A204.1 (cell line): Measurements from ENCODE around the gene NUDT16L1.

ENCODE experiments used
- FAIRE-seq: peaks from 2 replicates; lab custom pipeline; 2012; peaks lifted over from hg19 to GRCh38; lab: Jason Lieb, UNC

Gene NUDT16L1

GRCh38 chr16:4683255-4684057 is 9.9 kb upstream of the NUDT16L1 start:
- no peak for FAIRE-seq

DNA sequence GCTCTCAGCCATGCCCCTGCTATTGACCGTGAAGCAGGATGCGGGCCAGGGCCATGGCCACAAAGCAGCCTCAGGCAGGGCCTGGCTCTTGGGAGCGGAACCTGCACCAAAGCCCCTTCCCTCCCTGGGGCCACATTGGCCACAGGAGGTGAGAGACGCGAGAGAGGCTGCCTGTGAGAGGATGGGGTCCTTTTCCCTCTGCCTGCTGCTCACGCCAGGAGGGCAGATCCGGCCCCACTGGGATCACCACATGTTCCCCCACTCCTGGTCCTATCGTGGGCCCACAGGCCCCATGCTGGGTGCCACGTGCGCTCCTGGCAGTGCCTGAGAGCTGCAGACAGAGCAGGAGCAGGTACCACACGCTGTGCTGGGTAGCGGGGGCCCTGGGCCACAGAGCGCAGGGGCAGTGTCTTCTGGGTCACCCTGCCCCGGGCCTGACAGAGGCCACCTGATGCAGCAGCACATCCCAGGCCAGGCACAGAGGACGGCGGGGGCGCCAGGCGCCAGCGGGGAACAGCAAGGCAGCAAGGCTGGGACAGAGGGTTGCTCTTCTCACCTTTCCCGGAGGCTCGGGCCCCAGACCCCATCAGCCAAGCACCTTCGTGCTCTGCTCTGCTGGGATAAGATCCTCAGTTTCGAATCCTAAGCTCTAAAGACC is 9.2 kb upstream of the NUDT16L1 start:
- FAIRE-seq = no peak

DNA sequence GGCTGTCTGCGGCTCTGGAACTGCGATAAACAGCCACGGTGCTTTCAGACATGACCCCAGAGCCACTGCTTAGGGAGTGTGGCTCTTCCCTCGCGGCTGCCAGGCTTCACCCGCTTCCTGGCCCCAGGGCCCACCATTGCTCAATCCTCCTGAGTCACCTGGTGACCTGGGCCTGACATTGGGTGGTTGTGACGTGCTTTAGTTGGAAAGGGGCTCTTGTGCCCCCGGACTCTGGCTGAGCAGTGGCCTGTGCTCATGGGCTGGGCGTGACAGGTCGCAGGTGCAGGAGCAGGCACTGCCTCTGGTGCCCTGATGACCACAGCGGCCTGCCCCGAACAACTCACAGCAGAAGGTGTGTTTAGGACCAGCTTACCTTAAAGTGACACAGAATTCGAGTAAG is 8.6 kb upstream of the NUDT16L1 start:
- FAIRE-seq = no peak

GRCh38 chr16:4685292-4685691 is 8.1 kb upstream of the NUDT16L1 start:
- no peak for FAIRE-seq

GRCh38 chr16:4685776-4686496 is 7.4 kb upstream of the NUDT16L1 start:
- no peak for FAIRE-seq

GRCh38 chr16:4686497-4687210 is 6.7 kb upstream of the NUDT16L1 start:
- no peak for FAIRE-seq

DNA sequence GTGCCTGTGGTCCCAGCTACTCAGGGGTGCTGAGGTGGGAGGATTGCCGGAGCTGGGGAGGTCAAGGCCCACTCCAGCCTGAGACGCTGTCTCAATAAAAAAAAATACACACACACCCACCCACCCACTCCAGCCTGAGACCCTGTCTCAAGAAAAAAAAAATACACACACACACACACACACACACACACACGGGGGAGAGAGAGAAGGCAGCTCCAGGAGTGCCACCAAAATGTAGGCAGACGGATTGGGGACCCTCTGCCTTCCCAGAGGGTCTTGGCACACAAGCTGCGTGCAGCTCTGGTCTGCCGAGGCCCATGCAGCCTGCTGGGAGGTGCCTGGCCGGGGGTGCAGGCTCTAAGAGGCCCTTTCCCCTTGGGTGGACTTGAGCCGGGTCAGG is 5.9 kb upstream of the NUDT16L1 start:
- FAIRE-seq = no peak

GRCh38 chr16:4687946-4688673 is 5.3 kb upstream of the NUDT16L1 start:
- FAIRE-seq = no peak

GRCh38 chr16:4688674-4689045 is 4.7 kb upstream of the NUDT16L1 start:
- no peak for FAIRE-seq

DNA sequence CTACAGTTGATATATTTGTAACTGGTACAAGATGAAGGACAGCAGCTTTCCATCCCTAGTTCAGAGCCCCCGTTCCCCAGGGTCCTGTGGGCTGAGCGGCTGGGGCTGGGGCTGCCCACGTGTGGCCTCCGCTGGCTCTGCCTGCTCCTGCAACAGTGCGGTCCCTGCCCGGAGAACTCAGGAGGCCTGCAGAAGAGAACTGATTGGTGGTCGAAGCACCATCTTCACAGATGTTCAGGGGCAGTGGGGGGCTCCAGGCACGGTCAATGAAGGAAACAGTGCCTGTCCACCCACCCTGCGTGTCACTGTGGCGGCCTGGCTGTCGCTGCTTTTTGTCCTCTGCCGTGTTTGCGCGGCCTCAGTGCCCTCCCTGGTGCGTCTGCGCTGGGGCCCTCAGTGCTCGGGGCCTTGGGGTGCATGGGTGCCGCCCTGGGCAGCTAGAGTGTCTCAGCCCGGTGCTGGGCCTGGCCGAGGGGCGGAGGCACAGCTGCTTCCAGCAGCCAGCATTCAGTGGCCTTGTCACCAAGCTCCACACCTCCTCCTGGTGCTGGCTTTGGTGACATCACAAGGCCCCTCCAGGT is 4.2 kb upstream of the NUDT16L1 start:
- no peak for FAIRE-seq

DNA sequence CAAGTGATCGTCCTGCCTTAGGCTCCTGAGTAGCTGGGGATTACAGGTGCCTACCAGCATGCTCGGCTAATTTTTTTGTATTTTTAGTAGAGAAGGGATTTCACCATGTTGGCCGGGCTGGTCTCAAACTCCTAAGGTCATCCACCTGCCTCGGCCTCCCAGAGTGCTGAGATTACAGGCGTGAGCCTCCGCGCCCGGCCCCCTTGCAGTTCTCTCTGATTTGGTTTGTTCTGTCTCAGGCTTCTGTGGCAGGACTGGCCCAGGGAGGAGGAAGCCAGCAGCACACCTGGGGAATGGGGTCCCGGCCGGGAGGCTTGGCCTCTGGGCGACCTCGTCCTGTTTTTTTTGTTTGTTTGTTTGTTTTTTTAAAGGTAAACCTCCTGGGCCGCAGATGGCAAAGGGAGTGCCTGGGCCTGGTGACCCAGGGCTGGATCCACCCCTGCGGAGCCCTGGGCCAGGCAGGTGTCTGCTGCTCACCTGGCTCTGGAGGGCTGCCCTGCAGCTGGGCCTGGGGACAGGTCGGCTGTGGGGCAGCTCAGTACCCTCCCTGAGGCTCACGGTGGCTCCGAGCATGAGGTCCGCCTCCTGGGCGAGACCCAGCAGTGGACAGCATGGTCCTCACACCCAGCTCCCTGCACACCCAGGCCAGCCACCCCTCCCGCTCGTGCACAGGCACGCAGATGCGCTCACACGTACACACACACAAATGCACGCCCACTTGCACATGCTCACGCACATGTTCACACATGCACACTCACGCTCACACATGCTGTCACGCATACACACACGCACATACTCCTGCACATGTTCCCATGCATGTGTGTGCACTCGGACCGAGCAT is 3.3 kb upstream of the NUDT16L1 start:
- FAIRE-seq = no peak

DNA sequence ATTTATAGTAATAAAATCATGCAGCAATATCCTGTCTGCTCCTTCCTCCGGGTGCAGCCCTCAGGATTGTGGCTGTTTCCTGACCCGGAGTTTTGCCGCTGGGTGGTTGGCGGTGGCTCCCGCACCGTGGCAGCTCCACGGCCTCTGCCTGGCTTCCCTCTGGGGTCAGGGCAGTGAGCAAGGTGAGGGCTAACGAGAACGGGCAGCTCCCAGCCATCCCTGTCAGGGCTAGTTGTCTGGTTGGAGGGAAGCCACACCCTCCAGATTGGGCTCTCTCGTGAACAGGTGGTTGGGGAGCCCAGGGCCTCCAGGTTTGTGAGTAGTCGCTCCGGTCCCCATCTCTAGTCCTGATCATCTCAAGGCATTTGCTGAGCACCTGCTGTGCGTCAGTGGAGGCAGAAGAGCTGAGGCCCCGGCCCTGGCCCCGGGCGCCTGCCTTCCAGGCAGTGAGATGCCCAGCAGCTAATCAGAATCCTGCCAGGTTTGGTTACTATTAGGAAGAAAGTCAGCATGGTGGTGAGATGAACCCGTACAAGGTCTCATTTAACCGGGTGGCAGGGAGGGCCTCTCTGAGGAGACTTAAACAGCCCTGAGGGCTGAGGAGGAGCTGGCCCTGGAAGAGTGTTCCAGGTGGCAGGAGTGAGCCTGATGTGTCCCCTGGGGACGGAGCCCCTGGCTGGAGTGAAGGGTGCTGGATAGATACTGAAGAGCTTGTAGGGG is 2.3 kb upstream of the NUDT16L1 start:
- FAIRE-seq = no peak

DNA sequence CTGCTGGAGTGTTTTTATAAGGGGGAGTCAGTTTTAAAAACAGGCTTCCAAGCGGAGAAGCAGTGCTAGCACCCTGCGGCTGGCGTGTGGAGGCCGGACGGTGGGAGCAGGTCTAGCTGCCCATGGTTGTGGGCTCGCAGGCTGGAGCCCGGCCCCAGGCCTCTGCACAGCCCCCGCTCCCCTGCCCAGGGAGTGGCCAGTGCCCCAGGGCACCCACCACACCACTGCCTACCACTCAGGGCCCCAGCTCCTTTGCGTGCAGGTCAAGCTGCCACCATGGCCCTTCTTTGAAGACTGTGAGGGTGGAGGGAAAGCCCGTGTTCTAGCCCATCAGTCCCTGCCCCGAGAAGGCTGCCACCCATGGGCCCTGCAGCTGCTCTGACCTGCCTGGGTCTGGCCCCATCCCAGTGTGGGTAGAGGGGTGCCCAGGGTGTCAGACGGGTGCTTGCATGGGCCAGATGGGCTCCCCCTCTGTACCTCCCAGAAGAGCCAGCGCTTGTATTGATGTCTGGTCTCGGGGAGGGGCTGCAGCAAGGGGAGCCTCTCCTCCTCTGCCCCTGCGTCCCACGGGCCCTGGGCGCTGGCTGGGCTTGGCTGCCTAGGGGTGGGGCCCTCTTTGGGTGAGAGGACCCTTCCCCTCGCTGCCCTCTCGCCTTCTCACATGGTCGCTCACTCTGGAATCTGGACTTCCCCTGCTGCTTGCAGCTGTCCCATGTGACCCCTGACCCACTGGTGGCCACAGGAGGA is 1.5 kb upstream of the NUDT16L1 start:
- FAIRE-seq = no peak

- no peak for FAIRE-seq
Measured at GRCh38 chr16:4692460-4693295, 684 bp upstream of the NUDT16L1 start.

GRCh38 chr16:4693956-4694641 is 737 bp downstream of the NUDT16L1 start:
- no peak for FAIRE-seq

DNA sequence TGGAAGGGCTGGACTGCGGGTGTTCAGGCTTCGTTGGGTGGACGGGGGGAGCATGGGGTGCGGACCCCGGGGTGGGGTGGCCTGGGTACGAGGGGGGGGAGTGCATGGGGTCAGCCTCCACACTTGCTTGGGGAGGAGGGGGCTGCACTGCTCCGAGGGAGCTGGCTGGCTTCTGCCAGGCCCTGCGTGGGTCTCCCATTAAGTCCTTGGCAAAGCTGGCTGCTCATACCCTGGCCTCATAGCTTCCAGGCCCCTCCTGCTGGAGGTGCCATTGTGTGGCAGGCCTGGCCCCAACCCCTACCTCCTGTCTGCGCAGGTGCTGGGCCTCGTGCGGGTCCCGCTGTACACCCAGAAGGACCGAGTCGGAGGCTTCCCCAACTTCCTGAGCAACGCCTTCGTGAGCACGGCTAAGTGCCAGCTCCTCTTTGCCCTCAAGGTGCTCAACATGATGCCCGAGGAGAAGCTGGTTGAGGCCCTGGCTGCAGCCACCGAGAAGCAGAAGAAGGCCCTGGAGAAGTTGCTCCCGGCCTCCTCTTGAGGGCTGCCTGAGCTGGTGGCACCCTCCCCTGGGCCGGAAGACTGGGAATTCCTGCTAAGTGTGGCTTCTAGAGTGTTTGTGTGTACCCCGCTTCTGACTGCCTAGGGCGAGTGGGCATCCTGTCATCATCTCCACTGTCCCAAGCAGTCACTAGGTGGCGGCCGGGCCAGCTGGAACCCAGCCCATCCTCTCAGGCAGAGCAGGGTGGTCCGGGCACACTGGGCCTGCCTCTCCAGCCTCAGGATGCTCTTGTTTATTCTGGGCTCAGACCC is 1.5 kb downstream of the NUDT16L1 start:
- FAIRE-seq = no peak
